CD4-positive, alpha-beta T cell (primary cell): ENCODE results near the gene RNF169. TPM values are rescaled to one million over a fixed set of nuclear protein-coding genes. Genes with fewer than 3 reads are reported as not detected.

Experiments
- ATAC-seq: fragments of 200-7000 bp; cut with Tn5 transposase; one replicate; pipeline ENCODE4 v1.10.0; 2022; ENCODE audit warnings: mild to moderate bottlenecking; ENCODE audit not compliant: poor library complexity
- CTCF ChIA-PET: fragments of 350-600 bp; sonication (Branson Sonifier 250); formaldehyde crosslinking; loops from one replicate; lab custom pipeline; 2021; ENCODE audit warnings: antibody characterized with exemption, inconsistent platforms; lab: Charles Lee
- POLR2A ChIA-PET: fragments of 350-600 bp; sonication (Branson Sonifier 250); formaldehyde crosslinking; loops from one replicate; lab custom pipeline; 2021; ENCODE audit warnings: antibody characterized with exemption, inconsistent platforms; lab: Charles Lee
- DNase-seq, 14 experiments: peaks; one replicate each; pipeline ENCODE4 v3.0.0-alpha.2; 2013 to 2020; ENCODE audit warnings: mixed read lengths in 2 of 14
- H3K27ac ChIP-seq, 2 donors: one replicate each; pipeline versions ENCODE4 v1.5.1 to v1.7.0; 2013; ENCODE audit warnings: low read length in 2 of 2, low read depth in 1 of 2, mild to moderate bottlenecking in 1 of 2
- H3K27me3 ChIP-seq, 2 experiments: 1 replicate in 1 of 2; 2 replicates in 1 of 2; pipeline versions ENCODE4 v1.6.1 to v1.7.0; 2013; ENCODE audit warnings: low read length in 2 of 2, control low read depth in 1 of 2, mild to moderate bottlenecking in 1 of 2, moderate library complexity in 1 of 2; ENCODE audit not compliant: insufficient read depth in 2 of 2, control insufficient read depth in 1 of 2
- H3K36me3 ChIP-seq: one replicate; pipeline ENCODE4 v1.6.1; 2013; ENCODE audit warnings: low read length, control low read depth; ENCODE audit not compliant: insufficient read depth
- H3K4me1 ChIP-seq: one replicate; pipeline ENCODE4 v1.6.1; 2013; ENCODE audit warnings: low read length, control low read depth; ENCODE audit not compliant: insufficient read depth
- H3K4me3 ChIP-seq: one replicate; pipeline ENCODE4 v1.5.1; 2013; ENCODE audit warnings: mild to moderate bottlenecking, low read length, moderate library complexity
- H3K9me3 ChIP-seq, 2 experiments: 1 replicate in 1 of 2; 2 replicates in 1 of 2; pipeline versions ENCODE4 v1.6.1 to v1.7.0; 2013; ENCODE audit warnings: low read length in 2 of 2, mild to moderate bottlenecking in 2 of 2, control low read depth in 1 of 2, moderate library complexity in 1 of 2; ENCODE audit not compliant: control insufficient read depth in 1 of 2, insufficient read depth in 1 of 2
- H3K27ac Mint-ChIP-seq: one replicate; pipeline ENCODE4 v1.8.0; 2020; ENCODE audit warnings: mixed read lengths
- H3K27me3 Mint-ChIP-seq: one replicate; pipeline ENCODE4 v1.8.0; 2021; ENCODE audit warnings: mixed read lengths
- H3K36me3 Mint-ChIP-seq: one replicate; pipeline ENCODE4 v1.8.0; 2021; ENCODE audit warnings: low read depth, mixed read lengths
- H3K4me1 Mint-ChIP-seq: one replicate; pipeline ENCODE4 v1.8.0; 2021; ENCODE audit warnings: low read depth, mixed read lengths
- H3K4me3 Mint-ChIP-seq: one replicate; pipeline ENCODE4 v1.8.0; 2020; ENCODE audit warnings: mild to moderate bottlenecking, mixed read lengths
- H3K9me3 Mint-ChIP-seq: one replicate; pipeline ENCODE4 v1.8.0; 2020; ENCODE audit warnings: mixed read lengths
- intact Hi-C, 2 experiments: fragments of 100-400 bp; cut with DNase I in 1 of 2; cut with micrococcal nuclease in 1 of 2; formaldehyde crosslinking; loops; one replicate each; pipeline versions ENCODE4 v1.15.1 to v1.9.0; 2023 to 2025; cut with DNase I, micrococcal nuclease
- total RNA-seq, 174 experiments: library from RNA in 2 of 174; stranded (reverse) in 2 of 174; gene quantifications; one replicate each; pipeline ENCODE4 v1.2.3 and lab custom pipeline; 2021 to 2026
- TF ChIP-seq, protein P1 (sequence below): fragments of 200-600 bp; IDR thresholded peaks from one replicate; pipeline ENCODE4 v1.8.0; 2022; ENCODE audit warnings: antibody characterized with exemption, mild to moderate bottlenecking

Gene RNF169
- total RNA-seq, 2 experiments from 2014 or later, result 15.2 to 15.5 TPM

DNA sequence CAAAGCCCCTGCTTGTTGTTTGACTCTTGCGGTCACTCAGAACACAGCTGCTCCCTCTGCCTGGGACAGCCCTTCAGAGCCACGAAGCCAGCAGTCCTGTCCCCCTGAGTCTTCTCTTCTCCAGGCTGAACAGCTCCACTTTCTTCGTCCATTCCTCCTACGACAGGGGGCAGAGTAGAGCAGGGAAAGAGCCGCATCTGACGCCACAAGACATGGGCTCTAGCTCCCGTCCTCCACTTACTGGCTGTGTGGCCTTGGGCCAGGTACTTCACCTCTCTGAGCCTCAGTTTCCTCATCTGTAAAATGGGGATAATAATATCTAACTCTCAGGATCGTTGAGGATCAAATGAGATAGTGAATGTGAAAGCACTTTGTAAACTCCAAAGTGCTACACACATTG lies 47.3 kb upstream of the RNF169 start:
- H3K4me3 ChIP-seq, result no peak overlapping the region
- peak in 1 of 14 experiments; percentile 21 for DNase-seq
- Mint-ChIP-seq H3K27me3 (peaks cover 8% of the 10 kb centered on the region), H3K4me1 (no peaks in the 10 kb centered on the region), H3K9me3 (no peaks in the 10 kb centered on the region), H3K36me3 (no peaks in the 10 kb centered on the region), H3K4me3 (no peak overlapping the region), H3K27ac (no peak overlapping the region)
- POLR2A ChIA-PET, result interaction anchor here (0.5 kb wide), 1 partner anchor 49 kb away, joined by 3 read pairs; no protein-coding TSS in a partner anchor
- no peak overlapping the region for H3K27ac ChIP-seq
- no peak for ATAC-seq
- no peaks in the 10 kb centered on the region for H3K4me1 ChIP-seq
- peaks cover 0 to 4% of the 10 kb centered on the region in 2 experiments for H3K27me3 ChIP-seq
- intact Hi-C loops, result loop anchor here (10.0 kb wide), 1 partner anchor 173 kb away; no protein-coding TSS in a partner anchor
- no peaks in the 10 kb centered on the region for H3K36me3 ChIP-seq
- CTCF ChIA-PET, result interaction anchor here (0.7 kb wide), 1 partner anchor 14 kb away, joined by 4 read pairs; no protein-coding TSS in a partner anchor
- H3K9me3 ChIP-seq, result no peaks in the 10 kb centered on the region
- TF ChIP-seq, protein P1, sequence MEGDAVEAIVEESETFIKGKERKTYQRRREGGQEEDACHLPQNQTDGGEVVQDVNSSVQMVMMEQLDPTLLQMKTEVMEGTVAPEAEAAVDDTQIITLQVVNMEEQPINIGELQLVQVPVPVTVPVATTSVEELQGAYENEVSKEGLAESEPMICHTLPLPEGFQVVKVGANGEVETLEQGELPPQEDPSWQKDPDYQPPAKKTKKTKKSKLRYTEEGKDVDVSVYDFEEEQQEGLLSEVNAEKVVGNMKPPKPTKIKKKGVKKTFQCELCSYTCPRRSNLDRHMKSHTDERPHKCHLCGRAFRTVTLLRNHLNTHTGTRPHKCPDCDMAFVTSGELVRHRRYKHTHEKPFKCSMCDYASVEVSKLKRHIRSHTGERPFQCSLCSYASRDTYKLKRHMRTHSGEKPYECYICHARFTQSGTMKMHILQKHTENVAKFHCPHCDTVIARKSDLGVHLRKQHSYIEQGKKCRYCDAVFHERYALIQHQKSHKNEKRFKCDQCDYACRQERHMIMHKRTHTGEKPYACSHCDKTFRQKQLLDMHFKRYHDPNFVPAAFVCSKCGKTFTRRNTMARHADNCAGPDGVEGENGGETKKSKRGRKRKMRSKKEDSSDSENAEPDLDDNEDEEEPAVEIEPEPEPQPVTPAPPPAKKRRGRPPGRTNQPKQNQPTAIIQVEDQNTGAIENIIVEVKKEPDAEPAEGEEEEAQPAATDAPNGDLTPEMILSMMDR, result no peak

DNA sequence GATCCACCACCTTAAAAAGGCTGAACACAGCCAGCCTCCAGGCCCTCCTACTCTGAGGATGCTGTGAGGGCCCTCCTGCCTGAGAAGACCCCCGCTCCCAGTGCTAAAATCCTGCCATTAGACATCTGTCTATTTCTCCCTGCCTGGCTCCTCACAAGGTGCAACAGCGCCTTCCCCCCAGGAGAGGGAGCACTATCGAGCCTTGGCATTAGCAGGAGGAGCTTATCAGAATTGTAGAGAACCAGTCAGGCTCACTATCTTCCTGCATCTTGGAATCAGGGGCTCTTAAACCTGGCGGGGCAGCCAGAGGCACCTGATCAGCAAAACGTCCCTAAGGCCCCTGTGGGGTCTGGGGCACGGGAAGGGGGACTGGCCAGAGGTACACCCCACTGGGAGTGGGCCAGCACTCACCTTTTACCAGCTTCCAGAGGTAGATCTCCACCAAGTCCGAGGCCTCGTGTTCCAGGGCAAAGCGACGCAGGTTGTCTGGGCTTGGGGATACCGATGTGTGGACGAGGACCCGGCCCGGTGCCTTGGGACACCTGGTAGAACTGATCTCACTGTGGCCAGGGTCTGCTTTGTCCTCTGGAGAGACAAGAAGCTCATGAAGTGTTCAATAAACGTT lies 46.2 kb upstream of the RNF169 start:
- Mint-ChIP-seq H3K9me3 (no peaks in the 10 kb centered on the region), H3K27ac (no peak overlapping the region), H3K4me1 (no peaks in the 10 kb centered on the region), H3K36me3 (no peaks in the 10 kb centered on the region), H3K4me3 (no peak overlapping the region), H3K27me3 (peaks cover 3% of the 10 kb centered on the region)
- Histone ChIP-seq H3K36me3 (no peaks in the 10 kb centered on the region), H3K4me3 (no peak overlapping the region), H3K4me1 (no peaks in the 10 kb centered on the region), H3K27me3 (no peaks in the 10 kb centered on the region), H3K27ac (no peak overlapping the region), H3K9me3 (no peaks in the 10 kb centered on the region)
- CTCF ChIA-PET, result interaction anchor here (0.7 to 1.6 kb wide), 10 partner anchors 8 to 144 kb away, joined by 3 to 14 read pairs (median 4); no protein-coding TSS in a partner anchor
- intact Hi-C loops, result loop anchor here (2.0 to 10.0 kb wide), 2 partner anchors 24 to 172 kb away; no protein-coding TSS in a partner anchor
- DNase-seq (peak; percentile 20 to 74 (median 45)), ATAC-seq (peak; percentile 76)
- TF ChIP-seq, protein P1, result peak; percentile 85
- POLR2A ChIA-PET, result no interaction called here

DNA sequence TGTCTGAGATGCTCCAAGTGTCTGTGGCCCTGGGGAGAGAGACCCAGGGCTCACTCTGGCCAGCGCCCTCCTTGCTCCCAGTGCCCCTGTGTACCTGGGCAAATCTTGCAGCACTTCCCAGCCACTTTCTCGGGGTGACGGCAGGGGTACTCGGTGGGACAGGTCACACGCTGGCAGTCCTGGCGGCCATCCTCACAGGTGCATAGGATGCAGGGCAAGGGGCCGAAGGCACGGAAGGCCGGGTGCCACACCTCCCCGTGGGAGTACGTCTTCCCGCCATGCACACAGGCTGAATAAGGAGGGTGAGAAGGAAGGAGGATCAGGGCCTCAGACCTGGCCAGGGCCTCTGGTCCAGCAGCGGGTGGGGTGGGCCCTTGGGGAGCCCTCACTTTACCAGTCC lies 45.4 kb upstream of the RNF169 start:
- no peak for ATAC-seq
- Histone ChIP-seq H3K4me1 (no peaks in the 10 kb centered on the region), H3K27ac (no peak overlapping the region), H3K27me3 (no peaks in the 10 kb centered on the region), H3K9me3 (no peaks in the 10 kb centered on the region), H3K4me3 (no peak overlapping the region), H3K36me3 (no peaks in the 10 kb centered on the region)
- H3K4me1 Mint-ChIP-seq, result no peaks in the 10 kb centered on the region
- no peak for DNase-seq
- no peak overlapping the region for H3K4me3 Mint-ChIP-seq
- TF ChIP-seq, protein P1, result no peak
- H3K27me3 Mint-ChIP-seq, result no peaks in the 10 kb centered on the region
- H3K36me3 Mint-ChIP-seq, result no peaks in the 10 kb centered on the region
- ChIA-PET POLR2A (no interaction called here), CTCF (interaction anchor here (0.9 to 1.6 kb wide), 6 partner anchors 7 to 37 kb away, joined by 3 to 14 read pairs (median 4); no protein-coding TSS in a partner anchor)
- H3K9me3 Mint-ChIP-seq, result no peaks in the 10 kb centered on the region
- intact Hi-C loops, result loop anchor here (2.0 to 10.0 kb wide), 2 partner anchors 24 to 172 kb away; no protein-coding TSS in a partner anchor
- H3K27ac Mint-ChIP-seq, result no peak overlapping the region
